ENCODE results near the gene LAMA4. TPM values are rescaled to one million over a fixed set of nuclear protein-coding genes. Genes with fewer than 3 reads are reported as not detected.

Gene LAMA4
- total RNA-seq, 4 donors from 2014 or later: 189 to 459 (median 376) TPM

- TF ChIP-seq CTCF (IDR thresholded peaks at IDR 0.05): no peak
- DNase-seq (ENCODE audit: low spot score): no peak
- ATAC-seq (ENCODE audit: low FRiP score): peak; percentile 75
Measured at GRCh38 chr6:112189494-112189893, 64.9 kb downstream of the LAMA4 start.

GRCh38 chr6:112188906-112189305 lies 65.5 kb downstream of the LAMA4 start:
- TF ChIP-seq CTCF (IDR thresholded peaks at IDR 0.05): no peak
- ATAC-seq (ENCODE audit: low FRiP score): peak; percentile 11
- DNase-seq (ENCODE audit: low spot score): no peak

GRCh38 chr6:112187736-112188135 lies 66.6 kb downstream of the LAMA4 start:
- no peak for TF ChIP-seq CTCF (IDR thresholded peaks at IDR 0.05)
- DNase-seq (ENCODE audit: low spot score): no peak
- no peak for ATAC-seq (ENCODE audit: low FRiP score)

- TF ChIP-seq CTCF (IDR thresholded peaks at IDR 0.05): no peak
- ATAC-seq (ENCODE audit: low FRiP score): no peak
- no peak for DNase-seq (ENCODE audit: low spot score)
Measured at GRCh38 chr6:112184951-112185350, 69.4 kb downstream of the LAMA4 start.

GRCh38 chr6:112183271-112183671 lies 71.1 kb downstream of the LAMA4 start:
- no peak for TF ChIP-seq CTCF (IDR thresholded peaks at IDR 0.05)
- ATAC-seq (ENCODE audit: low FRiP score) (no peak), DNase-seq (ENCODE audit: low spot score) (no peak)

GRCh38 chr6:112181130-112181529 lies 73.2 kb downstream of the LAMA4 start:
- TF ChIP-seq CTCF (IDR thresholded peaks at IDR 0.05): no peak
- DNase-seq (ENCODE audit: low spot score): no peak
- ATAC-seq (ENCODE audit: low FRiP score): no peak

- peak; percentile 67 for ATAC-seq (ENCODE audit: low FRiP score)
- no peak for DNase-seq (ENCODE audit: low spot score)
- no peak for TF ChIP-seq CTCF (IDR thresholded peaks at IDR 0.05)
Measured at GRCh38 chr6:112180095-112180820, 74.1 kb downstream of the LAMA4 start.

Measured in omental fat pad (tissue), 4 donors.